ENCODE data around the gene SORCS2.

The SORCS2 gene

DNA sequence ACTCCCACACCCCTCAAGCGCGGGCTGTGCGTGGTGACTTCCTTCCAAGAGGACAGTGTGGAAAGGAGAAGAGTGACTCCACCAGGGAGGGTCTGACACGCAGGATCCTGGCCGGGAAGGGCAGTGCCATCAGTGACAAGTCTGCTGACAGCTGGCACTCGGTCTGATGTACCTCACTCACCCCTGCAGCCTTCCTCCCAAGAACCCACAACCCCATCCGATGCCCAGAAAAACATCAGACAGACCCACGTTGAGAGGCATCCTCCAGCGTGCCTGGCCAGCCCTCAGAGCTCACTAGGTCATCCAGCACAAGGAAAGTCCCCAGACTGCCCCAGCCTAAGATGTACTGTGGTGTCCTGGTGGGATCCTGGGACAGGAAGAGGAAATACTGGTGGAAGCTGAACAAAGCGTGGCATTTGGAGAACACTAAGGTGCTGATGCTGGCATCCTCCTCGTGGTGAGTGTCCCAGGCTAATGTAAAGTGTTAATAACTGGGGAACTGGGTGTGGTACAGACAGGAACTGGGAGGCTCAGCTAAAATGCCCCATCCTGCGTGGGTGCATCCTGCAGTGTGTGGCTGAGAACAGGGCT is 442.4 kb downstream of the SORCS2 start:
- no peak overlapping the region for H3K9ac ChIP-seq (ENCODE audit: low read length)

GRCh38 chr4:7635445-7636239 is 443.3 kb downstream of the SORCS2 start:
- H3K36me3 ChIP-seq (replicated peaks; ENCODE audit: low read depth, low read length) = no peaks in the 10 kb centered on the region
- H3K4me1 ChIP-seq (ENCODE audit: low read length) = no peaks in the 10 kb centered on the region
- H3K27me3 ChIP-seq (ENCODE audit: low read depth, low read length) = no peaks in the 10 kb centered on the region
- no peak overlapping the region for H3K4me2 ChIP-seq (ENCODE audit: low read length)
- H3K79me2 ChIP-seq (ENCODE audit: low read length) = no peaks in the 10 kb centered on the region
- no peaks in the 10 kb centered on the region for H4K20me1 ChIP-seq (ENCODE audit: insufficient read depth, low read length)
- no peak overlapping the region for H3K27ac ChIP-seq (ENCODE audit: low read length)
- H3K9ac ChIP-seq (ENCODE audit: low read length) = no peak overlapping the region
- H3K4me3 ChIP-seq (ENCODE audit: low read length) = no peak overlapping the region
- TF ChIP-seq EZH2phosphoT487 (IDR thresholded peaks at IDR 0.05; ENCODE audit: low read depth) = no peak
- no peak for TF ChIP-seq CTCF (IDR thresholded peaks at IDR 0.05; ENCODE audit: low read depth, low read length)
- H2AFZ ChIP-seq (ENCODE audit: low read depth, low read length) = no peak overlapping the region
- no peaks in the 10 kb centered on the region for H3K9me3 ChIP-seq (ENCODE audit: insufficient read depth, low read length)

More for the DNA sequence above, 442.4 kb downstream of the SORCS2 start:
- Histone ChIP-seq H4K20me1 (ENCODE audit: insufficient read depth, low read length) (no peaks in the 10 kb centered on the region), H3K27ac (ENCODE audit: low read length) (no peak overlapping the region), H3K27me3 (ENCODE audit: low read depth, low read length) (no peaks in the 10 kb centered on the region), H3K36me3 (replicated peaks; ENCODE audit: low read depth, low read length) (no peaks in the 10 kb centered on the region), H2AFZ (ENCODE audit: low read depth, low read length) (no peak overlapping the region), H3K4me3 (ENCODE audit: low read length) (no peak overlapping the region), H3K4me2 (ENCODE audit: low read length) (no peak overlapping the region), H3K4me1 (ENCODE audit: low read length) (no peaks in the 10 kb centered on the region), H3K9me3 (ENCODE audit: insufficient read depth, low read length) (no peaks in the 10 kb centered on the region), H3K79me2 (ENCODE audit: low read length) (no peaks in the 10 kb centered on the region)
- no peak for TF ChIP-seq CTCF (IDR thresholded peaks at IDR 0.05; ENCODE audit: low read depth, low read length)

GRCh38 chr4:7636240-7636508 is 443.8 kb downstream of the SORCS2 start:
- Histone ChIP-seq H4K20me1 (ENCODE audit: insufficient read depth, low read length) (no peaks in the 10 kb centered on the region), H3K4me1 (ENCODE audit: low read length) (no peaks in the 10 kb centered on the region), H3K79me2 (ENCODE audit: low read length) (no peaks in the 10 kb centered on the region), H3K36me3 (replicated peaks; ENCODE audit: low read depth, low read length) (no peaks in the 10 kb centered on the region), H2AFZ (ENCODE audit: low read depth, low read length) (no peak overlapping the region), H3K27ac (ENCODE audit: low read length) (no peak overlapping the region), H3K4me3 (ENCODE audit: low read length) (no peak overlapping the region), H3K9ac (ENCODE audit: low read length) (no peak overlapping the region), H3K9me3 (ENCODE audit: insufficient read depth, low read length) (no peaks in the 10 kb centered on the region), H3K27me3 (ENCODE audit: low read depth, low read length) (no peaks in the 10 kb centered on the region), H3K4me2 (ENCODE audit: low read length) (no peak overlapping the region)
- TF ChIP-seq EZH2phosphoT487 (IDR thresholded peaks at IDR 0.05; ENCODE audit: low read depth) (no peak), CTCF (IDR thresholded peaks at IDR 0.05; ENCODE audit: low read depth, low read length) (no peak)

- H3K27me3 ChIP-seq (ENCODE audit: low read depth, low read length) = no peaks in the 10 kb centered on the region
- H2AFZ ChIP-seq (ENCODE audit: low read depth, low read length) = no peak overlapping the region
- no peak overlapping the region for H3K4me3 ChIP-seq (ENCODE audit: low read length)
- no peak overlapping the region for H3K9ac ChIP-seq (ENCODE audit: low read length)
- no peak overlapping the region for H3K4me2 ChIP-seq (ENCODE audit: low read length)
- no peak for TF ChIP-seq CTCF (IDR thresholded peaks at IDR 0.05; ENCODE audit: low read depth, low read length)
- no peak for TF ChIP-seq EZH2phosphoT487 (IDR thresholded peaks at IDR 0.05; ENCODE audit: low read depth)
- no peak overlapping the region for H3K27ac ChIP-seq (ENCODE audit: low read length)
- no peaks in the 10 kb centered on the region for H3K9me3 ChIP-seq (ENCODE audit: insufficient read depth, low read length)
- H3K4me1 ChIP-seq (ENCODE audit: low read length) = no peaks in the 10 kb centered on the region
- no peaks in the 10 kb centered on the region for H3K36me3 ChIP-seq (replicated peaks; ENCODE audit: low read depth, low read length)
- no peaks in the 10 kb centered on the region for H4K20me1 ChIP-seq (ENCODE audit: insufficient read depth, low read length)
- H3K79me2 ChIP-seq (ENCODE audit: low read length) = no peaks in the 10 kb centered on the region
These were observed 444.8 kb downstream of the SORCS2 start for GRCh38 chr4:7637139-7637538.
